Suppressor macrophage treated with lipopolysaccharide for 1 hour (primary cell): ENCODE results near the gene DENND4A.
"Not testable (repeated sequence)": the region's sequence is repeated elsewhere in the genome, so short reads cannot be mapped to it uniquely, and the experiment has no call there.

Experiments
- DNase-seq, 3 donors: peaks; one replicate each; pipeline ENCODE4 v3.0.0-alpha.2; 2020 to 2022

DENND4A gene

DNA sequence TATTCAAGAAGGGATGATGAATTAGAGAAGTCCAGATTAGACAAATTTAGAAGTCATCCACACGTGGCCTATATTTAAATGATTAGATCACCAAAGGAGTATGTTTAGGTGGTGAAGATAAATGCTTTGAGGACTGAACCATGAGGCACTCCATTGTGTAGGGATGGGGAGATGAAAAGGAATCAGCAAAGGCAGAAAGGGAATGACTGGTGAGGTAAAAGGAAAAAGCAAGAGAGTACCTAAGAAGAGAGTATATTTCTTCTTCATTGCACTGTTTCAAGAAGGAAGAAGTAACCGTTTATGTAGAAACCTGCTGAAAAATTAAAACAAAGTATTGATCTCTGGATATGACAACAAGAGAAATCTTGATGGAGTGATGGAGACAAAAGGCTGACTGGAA lies 40.7 kb downstream of the DENND4A start:
- no peak for DNase-seq

DNA sequence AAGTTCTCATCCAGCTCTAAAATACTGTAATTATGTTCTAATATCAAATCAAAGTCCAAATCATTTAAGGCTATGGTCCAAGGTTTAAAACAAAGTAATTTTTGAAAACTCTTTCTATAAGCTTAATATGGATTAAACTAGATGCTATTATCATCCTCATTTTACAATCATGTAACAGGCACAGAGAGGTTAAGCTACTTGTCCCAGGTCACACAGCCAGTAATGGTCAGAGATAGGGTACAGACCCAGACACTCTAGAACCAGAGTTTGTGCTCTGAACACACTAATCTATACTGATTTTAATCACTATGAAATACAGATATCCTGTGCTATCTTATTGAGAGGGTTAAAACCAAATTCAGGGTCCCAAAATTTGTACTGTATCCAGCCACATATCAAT lies 44.8 kb downstream of the DENND4A start:
- DNase-seq: no peak

DNA sequence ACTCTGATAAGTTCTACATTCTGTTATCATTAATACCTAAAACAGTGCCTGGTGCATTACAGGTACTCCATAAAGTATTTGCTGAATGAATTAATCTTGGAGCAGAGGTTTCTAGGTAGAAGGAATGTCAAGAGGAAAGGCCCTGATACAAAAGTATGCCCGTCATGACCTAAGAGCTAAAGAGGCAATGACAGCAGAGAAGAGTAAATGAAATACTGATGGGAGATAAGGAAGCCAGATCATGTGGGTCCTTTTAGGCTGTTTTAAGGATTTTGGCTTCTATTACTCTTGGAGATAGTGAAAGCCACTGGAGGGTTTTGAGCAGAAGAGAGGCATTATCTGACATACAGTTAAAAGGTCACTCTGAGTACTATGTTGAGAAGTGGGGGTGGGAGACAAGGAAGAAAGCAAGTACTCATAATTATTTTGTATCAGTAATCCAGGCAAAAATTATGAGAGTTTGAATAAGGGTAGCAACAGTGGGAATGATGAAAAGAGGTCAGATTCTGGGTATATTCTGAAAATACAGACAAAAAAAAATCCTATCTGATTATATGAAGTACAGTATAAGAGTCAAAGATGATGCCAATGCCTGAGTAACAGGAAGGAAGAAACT lies 48.3 kb downstream of the DENND4A start:
- DNase-seq: no peak

DNA sequence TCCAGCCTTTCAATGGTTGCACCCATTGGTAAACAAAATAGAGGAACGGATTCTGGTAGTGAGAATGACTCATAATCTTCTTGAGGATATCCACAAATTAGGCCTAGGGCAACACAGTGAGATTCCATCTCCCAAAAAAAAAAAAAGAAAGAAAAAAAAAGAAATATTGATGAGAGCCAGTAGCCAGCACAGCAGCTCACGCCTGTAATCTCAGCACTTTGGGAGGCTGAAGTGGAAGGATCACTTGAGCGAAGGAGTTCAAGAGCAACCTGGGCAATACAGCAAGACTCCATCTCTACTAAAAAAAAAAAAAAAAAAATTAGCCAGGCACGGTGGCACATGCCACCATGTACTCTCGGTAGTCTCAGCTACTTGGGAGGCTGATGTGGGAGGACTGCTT lies 51.9 kb downstream of the DENND4A start:
- DNase-seq: peak; percentile 9 to 50 (median 33)

DNA sequence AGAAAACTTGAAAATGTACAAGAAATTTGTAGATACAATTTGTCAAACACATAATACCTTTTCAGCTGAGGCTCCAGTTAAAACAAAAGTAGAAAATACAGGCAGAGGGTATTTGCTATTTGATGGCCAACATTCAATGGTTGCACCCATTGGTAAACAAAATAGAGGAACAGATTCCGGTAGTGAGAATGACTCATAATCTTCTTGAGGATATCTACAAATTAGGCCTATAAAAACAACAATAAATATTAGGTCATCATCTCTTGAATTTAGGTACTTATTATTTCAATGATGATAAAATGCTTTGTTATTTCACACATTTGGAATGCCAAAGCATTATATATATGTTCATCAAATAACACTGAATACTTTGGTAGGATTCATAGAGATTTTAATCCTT lies 53.4 kb downstream of the DENND4A start:
- DNase-seq: peak; percentile 24 to 70 (median 58)

DNA sequence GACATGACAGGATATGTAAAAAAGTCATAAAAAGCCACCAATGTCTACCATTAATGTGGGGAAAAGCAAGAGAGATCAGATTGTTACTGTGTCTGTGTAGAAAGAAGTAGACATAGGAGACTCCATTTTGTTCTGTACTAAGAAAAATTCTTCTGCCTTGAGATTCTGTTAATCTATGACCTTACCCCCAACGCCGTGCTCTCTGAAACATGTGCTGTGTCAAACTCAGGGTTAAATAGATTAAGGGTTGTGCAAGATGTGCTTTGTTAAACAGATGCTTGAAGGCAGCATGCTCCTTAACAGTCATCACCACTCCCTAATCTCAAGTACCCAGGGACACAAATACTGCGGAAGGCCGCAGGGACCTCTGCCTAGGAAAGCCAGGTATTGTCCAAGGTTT lies 58.5 kb downstream of the DENND4A start:
- DNase-seq: not testable (repeated sequence)

DNA sequence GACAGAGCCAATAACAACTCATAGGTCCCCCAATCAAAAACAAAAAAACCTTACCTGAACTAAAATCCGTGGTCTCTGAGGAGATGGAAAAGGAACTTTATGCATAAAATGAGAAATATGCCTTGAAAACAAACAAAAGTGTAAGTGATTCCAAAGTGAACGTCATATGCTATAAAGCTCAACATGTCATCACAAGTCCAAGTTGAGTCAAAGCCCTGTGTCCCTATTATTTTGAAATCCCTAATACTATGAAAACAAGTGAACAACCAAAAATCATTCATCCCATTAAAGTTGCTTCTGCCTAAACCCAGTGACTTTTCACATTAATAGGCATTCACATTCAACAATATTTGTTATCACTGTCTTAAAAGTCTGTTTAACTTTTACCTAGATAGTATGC lies 59.4 kb downstream of the DENND4A start:
- DNase-seq: peak in 1 of 3 donors; percentile 37

DNA sequence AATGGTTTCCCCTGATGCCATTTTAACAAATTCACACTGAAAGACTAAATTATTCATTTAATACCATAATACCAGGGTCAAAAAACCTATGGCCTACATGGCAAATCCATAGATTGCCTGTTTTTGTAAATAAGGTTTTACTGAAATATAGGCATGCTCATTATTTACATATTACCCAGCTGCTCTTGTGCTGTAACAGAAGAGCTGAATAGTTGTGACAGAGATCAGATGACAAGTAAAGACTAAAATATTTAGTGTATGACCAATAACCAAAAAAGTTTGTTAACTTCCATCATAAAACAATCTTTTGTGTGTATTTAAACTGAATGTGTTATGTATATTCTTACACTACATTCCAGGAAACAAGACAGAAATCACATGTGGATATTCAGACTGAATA lies 60.2 kb downstream of the DENND4A start:
- no peak for DNase-seq

DNA sequence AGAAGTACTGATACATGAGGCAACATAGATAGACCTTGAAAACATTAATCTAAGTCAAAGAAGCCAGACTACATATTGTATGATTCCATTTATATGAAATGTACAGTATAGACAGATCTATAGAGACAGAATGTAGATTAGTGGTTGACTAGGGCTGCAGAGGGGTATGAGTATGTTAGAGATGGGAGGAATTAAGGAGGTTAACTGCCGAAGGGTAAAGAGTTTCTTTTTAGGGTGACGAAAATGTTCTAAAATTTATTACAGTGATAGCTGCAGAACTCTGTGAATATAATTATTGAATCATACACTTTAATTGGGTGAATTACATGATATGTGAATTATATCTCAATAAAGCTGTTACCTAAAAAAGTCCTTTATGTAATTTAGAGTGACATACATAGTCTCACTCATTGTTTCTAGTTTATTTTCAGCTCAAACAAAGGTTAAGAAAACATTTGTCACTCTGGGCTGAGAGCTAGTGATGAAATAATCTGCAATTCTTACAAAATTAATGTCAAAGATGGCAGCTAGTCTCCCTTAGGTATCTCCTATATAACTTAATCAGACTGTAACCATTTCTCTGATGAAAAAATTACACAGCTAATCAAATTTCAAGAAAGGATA lies 61.4 kb downstream of the DENND4A start:
- peak in 2 of 3 donors; percentile 44 to 61 for DNase-seq

DNA sequence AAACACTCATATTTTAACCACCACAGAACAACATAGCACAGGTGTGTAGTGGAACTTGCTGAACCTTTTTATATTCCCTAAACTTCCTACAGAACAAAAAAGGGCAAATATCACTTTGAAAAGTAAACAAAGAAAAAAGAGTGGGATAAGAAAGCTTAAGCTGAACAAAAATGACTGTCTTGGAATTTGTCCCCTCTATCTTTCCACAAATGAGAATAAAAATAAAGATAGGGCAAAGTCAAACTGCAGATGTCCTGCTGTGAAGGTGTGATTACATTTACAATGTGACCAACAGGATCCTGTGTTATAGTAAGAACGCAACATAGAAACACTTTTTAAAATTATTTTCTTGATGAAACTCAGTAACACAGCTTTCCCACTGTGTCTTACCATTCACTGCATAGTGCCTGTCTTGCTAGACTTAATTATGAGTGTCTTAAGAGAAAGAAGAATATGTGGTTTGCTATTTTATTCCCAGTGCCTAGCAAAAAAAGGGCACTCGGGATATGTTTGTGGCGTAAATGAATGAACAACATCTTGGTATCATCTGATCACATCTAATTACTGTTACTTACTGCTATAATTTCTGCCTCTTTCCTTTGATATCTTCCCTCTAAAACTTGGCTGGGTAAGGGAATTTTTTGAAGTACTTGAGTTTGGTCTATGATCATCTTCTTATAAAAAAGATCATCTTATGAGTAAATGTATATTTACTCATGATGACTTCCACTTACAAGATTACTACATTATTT lies 67.5 kb downstream of the DENND4A start:
- DNase-seq: no peak

DNA sequence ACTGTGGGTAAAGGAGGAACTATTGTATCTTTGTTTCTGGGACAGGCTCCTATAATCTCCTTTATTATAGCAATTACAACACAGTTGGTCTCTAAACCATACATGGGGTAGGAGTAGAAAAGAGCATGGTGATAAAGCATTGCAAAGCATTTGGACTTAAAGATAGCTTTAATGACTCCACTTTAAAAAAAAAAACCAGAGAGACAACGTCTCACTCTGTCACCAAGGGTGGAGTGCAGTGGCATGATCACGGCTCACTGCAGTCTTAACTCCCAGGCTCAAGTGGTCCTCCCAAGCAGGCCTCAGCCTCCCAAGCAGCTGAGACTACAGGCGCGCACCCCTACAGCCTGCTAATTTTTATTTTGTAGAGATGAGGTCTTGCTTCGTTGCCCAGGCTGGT lies 68.2 kb downstream of the DENND4A start:
- DNase-seq: no peak

DNA sequence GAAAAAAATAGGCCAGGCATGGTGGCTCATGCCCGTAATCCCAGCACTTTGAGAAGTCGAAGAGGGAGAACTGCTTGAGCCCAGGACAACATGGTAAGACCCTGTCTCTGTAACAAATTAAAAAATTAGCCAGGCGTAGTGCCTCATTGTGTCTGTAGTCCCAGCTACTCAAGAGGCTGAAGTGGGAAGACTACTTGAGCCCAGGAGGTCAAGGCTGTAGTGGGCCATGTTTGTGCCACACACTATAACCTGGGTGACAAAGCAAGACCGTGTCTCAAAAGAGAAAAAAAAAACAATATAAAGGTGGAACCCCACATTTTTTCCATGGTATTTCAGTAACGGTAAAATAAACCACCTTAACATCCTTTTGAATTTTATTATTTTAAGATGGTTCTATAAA lies 69.9 kb downstream of the DENND4A start:
- DNase-seq: no peak

DNA sequence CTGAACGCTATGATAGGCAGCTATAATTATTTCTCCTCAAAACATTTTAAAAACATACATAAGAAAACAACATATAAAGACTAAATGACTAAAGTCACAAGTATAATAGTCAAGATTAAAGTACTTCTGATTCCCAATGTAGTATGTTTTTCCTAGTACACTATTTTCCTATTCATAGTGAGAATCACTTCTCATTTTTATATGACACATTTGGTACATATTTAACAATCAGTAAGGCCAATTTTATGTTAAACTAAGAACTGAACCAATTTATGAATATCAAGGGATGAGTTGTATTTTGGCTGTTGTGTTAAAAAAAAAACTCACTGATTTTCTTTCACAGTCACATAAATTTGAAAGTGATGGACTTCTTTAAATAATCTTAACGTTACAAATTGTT lies 79.7 kb downstream of the DENND4A start:
- no peak for DNase-seq

DNA sequence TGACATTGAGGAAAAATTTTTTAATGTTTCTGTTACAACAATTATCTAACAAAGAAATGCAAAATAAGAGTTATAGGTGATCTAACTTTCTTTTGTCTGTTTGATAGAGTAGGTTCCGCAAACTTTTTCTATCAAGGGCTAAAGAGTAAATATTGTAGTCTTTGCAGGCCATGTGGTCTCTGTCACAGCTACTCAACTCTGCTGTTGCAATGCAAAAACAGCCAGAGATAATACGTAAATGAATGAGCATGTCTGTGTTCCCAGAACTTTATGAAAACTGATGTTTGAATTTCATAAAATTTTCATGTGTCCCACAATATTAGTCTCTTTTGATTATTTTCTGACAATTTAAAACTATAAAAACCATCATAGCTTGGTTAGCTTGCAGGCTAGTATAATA lies 97.0 kb downstream of the DENND4A start:
- no peak for DNase-seq

DNA sequence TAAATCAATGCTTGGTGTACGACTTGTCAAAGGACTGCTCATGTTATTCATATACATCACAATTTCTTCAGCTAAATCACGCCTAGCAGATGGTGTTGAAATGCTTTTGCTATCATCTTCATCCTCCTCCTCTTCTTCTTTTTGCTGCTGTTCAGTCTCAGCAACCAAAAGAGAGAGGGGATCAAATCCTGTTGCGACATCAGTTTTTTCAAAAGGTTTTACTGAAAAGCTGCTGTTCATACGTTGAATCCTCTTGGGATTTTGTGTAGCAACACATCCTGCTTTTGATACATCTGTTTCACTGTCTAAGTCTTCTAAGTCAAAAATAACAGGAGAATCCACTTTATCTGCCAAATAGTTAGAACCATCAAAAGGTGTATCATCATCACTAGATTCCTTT lies 101.3 kb downstream of the DENND4A start:
- DNase-seq: no peak

DNA sequence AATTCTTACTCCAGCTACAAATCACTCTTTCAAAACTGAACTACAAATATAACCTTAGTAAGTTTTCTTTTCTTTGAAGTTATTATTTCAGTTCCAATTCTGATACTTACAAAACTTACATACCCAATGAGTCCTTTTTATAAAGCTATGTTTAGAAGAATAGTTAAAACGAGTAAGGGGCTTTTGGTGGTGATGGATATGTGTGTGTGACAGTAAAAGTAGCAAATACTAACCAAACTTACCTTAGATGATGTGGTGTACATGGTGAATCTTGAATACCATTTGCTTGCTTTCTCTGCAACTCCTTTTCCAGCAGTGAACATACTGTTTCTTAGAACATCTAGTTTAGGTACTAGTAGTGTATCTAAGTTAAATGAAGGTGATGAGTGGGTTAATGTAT lies 101.9 kb downstream of the DENND4A start:
- DNase-seq: no peak

DNA sequence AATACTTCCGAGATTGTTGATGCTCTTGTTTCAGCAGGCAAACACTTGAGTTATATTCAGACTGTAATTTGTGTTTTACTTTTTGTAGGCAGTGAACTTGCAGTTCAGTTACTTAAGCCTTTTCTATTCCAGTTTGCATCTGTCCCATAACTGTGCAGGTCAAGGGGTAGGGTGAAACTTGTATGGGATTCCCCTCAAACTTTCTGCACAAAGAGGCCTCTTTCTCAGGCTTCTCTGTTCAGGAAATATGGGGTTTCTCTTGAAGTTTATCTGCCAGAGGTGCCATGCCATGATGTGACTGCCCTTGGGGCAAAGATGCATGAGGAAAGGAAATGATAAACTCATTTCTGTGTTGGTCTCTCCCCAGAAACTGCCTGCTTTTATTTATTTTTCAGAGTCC lies 103.6 kb downstream of the DENND4A start:
- no peak for DNase-seq

DNA sequence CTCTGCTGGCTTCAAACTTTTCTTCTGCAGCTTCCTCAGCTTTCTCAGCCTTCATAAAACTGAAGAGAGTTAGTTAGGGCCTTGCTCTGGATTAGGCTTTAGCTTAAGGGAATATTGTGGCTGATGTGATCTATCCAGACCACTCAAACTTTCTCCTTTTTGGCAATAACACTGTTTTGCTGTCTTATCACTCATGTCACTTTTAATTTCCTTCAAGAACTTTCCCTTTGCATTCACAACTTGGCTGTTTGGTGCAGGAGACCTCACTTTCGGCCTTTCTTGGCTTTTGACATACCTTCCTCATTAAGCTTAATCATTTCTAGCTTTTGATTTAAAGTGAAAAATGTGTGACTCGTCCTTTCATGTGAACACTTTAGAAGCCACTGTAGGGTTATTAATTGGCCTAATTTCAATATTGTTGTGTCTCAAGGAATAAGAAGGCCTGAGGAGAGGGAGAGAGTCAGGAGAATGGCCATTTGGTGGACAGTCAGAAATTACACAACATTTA lies 109.6 kb downstream of the DENND4A start:
- DNase-seq: no peak

DNA sequence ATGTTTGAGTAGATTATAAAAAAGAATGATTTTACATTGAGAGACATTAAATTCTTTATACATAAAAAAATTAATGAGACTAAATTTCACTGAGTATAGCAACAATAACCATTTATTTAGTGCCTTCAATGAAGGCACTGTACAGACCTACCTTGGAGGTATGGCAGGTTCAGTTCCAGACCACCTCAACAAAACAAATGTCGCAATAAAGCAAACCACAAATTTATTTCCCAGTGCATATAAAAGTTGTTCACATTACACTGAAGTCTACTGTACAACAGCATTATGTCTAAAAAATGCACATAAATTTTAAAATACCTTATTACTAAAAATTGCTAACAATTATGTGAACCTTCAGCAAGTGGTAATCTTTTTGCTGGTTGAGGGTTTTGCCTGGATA lies 111.5 kb downstream of the DENND4A start:
- no peak for DNase-seq

DNA sequence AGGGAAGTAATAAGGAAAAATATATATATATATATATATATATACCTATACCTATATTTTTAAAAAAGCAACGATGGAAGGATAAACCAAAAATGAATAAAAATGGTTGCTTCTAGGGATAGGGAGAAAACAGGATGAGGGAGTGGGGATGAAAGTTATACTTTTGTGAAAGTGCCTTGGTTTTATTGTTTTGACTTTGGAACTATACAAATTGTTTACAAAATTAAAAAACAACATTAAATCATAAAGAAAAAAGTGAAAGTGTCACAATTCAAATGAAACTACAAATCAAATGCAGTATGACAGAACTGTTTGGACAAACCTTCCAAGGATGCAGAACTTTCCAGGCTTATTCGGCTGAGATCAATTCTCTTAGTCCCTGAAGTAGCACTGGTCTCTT lies 116.0 kb downstream of the DENND4A start:
- DNase-seq: no peak

DNA sequence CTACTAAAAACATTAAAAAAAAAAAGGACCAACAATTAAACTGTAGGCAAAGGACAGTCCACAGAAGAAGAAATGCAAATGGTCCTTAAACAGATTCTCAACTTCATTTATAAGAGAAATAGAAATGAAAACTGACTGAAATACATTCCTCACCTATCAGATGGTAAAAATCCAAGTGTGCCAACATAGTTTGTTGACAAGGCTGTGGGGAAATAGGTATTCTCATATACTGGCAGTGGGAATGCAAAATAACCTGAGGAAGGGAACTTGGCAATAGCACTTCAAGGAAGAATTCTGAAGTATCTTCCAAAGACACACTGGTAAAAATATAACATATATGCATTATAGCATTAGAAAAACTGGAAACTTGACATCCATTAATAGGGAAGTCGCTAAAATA lies 116.5 kb downstream of the DENND4A start:
- no peak for DNase-seq

DNA sequence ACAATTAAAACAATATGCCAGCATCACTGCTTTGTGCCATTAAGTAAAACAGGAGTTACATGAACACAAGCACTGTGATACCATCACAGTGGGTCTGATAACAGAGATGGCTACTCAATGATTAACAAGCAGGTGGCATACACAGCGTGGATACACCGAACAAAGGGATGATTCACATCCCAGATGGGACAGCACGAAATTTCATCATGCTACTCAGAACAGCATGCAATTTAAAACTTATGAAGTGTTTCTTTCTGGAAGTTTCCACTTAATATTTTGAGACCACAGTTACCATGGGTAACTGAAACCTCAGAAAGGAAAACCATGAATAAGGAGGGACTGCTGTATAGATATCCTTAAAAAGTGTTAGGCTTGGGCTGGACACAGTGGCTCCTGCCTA lies 125.8 kb downstream of the DENND4A start:
- DNase-seq: peak; percentile 76 to 90 (median 79)

DNA sequence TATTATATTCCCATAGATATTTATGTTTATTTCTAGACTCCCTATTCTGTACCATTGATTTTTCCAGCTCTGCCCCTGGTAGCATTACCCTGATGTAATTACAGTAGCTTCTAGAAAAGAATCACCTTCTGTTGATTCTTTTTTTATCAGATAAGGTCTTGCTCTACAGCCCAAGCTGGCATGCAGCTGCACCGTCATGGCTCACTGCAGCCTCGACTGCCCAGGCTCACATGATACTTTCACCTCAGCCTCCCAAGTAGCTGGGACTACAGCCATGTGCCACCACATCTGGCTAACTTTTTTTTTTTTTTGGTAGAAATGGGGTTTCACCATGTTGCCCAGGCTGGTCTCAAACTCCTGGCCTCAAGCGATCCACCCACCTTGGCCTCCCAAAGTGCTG lies 128.6 kb downstream of the DENND4A start:
- no peak for DNase-seq

DNA sequence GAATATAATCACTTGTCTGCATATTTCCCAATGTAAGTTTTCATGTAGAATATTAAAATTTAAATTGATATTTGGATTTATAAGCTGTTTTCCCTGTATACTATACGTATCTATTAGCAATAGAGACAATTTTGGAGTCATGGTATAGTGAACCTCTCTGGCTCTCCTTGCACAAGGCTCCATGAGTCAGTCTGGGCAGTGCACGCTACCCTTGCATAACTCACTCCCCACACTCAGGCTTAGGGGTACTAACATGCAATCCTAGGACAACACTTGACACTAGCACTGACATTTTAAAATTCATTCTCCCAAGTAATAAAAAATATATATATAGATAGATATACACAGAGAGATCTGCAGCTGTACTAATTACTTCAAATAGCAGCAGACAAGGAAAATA lies 131.2 kb downstream of the DENND4A start:
- peak; percentile 54 to 76 (median 60) for DNase-seq
